T follicular helper cell (primary cell): ENCODE data around the gene VEGFD.
"Not testable (repeated sequence)": the region's sequence is repeated elsewhere in the genome, so short reads cannot be mapped to it uniquely, and the experiment has no call there.

Experiments
- DNase-seq: peaks from one replicate; pipeline ENCODE4 v3.0.0-alpha.2; 2020; ENCODE audit warnings: low read depth

VEGFD gene

GRCh38 chrX:15305899-15306298, 78.3 kb downstream of the VEGFD start:
- DNase-seq = not testable (repeated sequence)

GRCh38 chrX:15301924-15302323, 82.3 kb downstream of the VEGFD start:
- DNase-seq = no peak

GRCh38 chrX:15299941-15300851, 84.0 kb downstream of the VEGFD start:
- DNase-seq = no peak

GRCh38 chrX:15298780-15299179, 85.4 kb downstream of the VEGFD start:
- DNase-seq = no peak

GRCh38 chrX:15298201-15298600, 86.0 kb downstream of the VEGFD start:
- DNase-seq = no peak
